ENCODE data around the gene TTL.
"Not testable (repeated sequence)": the region's sequence is repeated elsewhere in the genome, so short reads cannot be mapped to it uniquely, and the experiment has no call there.

- not testable (repeated sequence) for TF ChIP-seq CTCF (IDR thresholded peaks at IDR 0.05; ENCODE audit: borderline replicate concordance, extremely low read depth, low read length, poor library complexity, severe bottlenecking); EZH2 (IDR thresholded peaks at IDR 0.05; ENCODE audit: borderline replicate concordance, low read depth, low read length, severe bottlenecking)
Observed at GRCh38 chr2:112437405-112437831, 44.5 kb upstream of the TTL start.
